HG03571 (cell line): ENCODE measurements around the gene CENPVL3.
"Not testable (repeated sequence)": the region's sequence is repeated elsewhere in the genome, so short reads cannot be mapped to it uniquely, and the experiment has no call there.

Experiments
- ATAC-seq: cut with Tn5 transposase; IDR thresholded peaks from one replicate; pipeline ENCODE4 v1.9.1; 2021; ENCODE audit not compliant: unreplicated experiment

CENPVL3 gene

DNA sequence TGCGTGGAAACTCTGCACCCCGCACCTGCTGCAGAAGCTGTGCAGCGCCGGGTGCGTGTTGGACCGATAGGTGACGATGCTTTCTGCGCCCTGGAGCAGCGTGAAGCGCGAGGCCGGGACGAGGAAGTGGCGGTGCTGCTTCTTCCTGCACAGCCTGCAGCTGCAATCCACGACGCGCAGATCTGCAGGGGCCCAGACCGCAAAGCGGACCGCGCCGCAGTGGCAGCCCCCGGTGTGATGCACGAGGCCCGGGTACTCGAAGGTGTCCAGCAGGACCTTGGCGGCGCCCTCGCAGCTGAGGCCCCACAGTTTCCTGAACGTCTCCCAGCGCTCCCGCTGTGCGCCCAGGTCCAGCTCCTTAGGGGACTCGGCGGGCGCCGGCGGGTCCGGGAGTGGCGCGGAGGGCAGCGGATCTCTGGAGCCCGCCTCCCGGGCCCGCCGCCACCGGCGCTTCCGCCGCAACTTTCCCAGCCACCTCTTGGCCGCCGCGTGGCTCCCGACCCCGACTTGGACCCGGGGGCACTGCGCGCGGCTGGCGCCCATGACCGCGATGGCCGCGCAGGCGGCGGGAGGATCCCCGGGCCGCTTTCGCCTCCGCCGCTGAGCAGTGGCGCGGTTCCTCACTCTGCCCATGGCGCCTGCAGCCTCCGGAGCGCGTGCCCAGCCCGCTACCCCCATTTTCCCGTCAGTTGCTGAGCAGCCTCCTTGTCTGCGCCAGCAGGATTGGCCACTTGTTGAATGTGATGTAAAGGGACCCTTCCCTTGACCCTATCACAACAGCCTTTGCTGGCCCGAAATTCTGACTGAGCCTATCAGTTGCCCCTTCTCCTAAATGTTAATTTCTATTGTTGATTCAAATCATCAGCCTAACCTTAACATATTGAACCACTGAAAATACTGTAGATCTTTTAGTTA lies at the start of gene CENPVL3:
TSS of gene CENPVL3 (minus strand) at position 672 of the 915 bp plus-strand sequence. CDS start at position 633, 39 bp downstream.
- not testable (repeated sequence) for ATAC-seq

DNA sequence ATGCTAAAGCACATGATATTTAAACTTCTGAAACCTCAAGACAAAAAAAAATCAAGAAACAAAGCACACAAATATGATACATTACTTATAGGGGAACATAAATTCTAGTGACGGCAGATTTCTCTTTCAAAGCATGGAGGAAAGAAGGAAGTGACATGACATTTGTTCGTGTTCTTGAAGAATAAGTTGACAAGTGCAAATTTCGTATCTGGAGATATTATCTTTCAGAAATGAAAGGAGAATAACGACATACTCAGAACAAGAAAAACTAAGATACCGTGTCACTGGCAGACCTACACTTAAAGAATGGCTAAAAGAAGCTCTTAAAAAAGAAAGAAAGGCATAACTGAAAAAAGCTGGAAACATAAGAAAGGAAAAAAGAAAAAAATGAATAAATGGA lies 47.3 kb upstream of the CENPVL3 start:
- ATAC-seq = no peak

DNA sequence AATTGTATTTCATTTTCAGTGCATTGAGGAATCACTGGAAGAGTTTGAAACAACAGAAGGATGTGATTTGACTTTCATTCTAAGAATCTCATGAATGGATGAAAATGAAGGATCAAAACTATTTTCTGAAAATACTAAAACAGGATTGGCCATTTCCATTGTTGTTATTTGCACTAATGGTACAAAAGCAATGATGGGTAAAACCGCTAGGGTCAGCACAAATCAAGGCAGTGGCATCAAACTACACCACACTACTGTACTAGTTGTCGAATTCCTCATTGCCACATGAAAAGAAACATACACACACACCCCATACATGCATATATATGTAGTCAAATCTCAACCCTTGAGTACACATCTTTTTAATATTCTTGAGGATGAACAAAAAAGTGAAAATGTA lies 24.7 kb upstream of the CENPVL3 start:
- ATAC-seq = no peak

DNA sequence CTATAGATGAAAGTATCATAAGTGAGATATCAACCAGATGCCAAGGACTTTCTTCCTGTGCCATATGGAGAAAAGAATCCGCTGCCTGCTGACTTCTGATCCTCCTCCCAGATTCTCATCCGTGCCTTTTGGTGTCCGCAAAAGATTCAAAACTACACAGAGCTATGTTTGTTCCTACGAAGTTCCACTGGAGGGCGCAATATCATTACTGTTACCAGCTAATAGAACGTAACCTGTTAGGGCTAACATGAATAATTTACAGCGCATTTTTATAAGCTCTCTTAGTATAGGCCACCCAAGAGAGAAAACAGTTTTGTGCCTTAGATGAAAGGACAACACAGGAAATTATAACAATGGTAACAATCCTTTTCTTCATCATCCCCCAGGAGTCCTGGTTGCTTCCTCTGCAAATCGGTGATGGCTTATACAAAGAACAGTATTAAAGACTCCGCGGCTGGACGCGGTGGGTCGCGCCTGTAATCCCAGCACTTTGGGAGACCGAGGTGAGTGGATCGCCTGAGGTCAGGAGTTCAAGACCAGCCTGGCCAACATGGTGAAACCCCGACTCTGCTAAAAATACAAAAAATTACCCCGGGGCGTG lies 22.8 kb upstream of the CENPVL3 start:
- ATAC-seq = no peak

DNA sequence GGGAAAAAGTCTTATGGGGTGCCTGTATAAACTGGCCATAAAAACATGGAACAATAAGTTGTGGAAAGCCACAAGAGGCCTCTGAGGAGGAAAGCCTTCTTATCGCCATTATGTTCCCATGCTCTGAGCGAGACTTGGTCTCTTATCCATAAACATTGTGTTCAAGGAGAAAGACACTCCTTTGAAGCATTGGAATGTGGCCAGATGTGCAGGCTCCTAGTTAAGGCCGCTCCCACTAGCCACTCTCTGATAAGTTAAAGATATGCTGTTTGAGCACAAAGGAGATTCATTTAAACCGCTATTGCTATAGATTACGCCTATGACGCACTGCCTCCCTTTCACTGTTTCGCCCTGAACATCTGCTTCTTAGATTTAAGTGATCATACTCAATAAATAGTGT lies 17.8 kb upstream of the CENPVL3 start:
- not testable (repeated sequence) for ATAC-seq

DNA sequence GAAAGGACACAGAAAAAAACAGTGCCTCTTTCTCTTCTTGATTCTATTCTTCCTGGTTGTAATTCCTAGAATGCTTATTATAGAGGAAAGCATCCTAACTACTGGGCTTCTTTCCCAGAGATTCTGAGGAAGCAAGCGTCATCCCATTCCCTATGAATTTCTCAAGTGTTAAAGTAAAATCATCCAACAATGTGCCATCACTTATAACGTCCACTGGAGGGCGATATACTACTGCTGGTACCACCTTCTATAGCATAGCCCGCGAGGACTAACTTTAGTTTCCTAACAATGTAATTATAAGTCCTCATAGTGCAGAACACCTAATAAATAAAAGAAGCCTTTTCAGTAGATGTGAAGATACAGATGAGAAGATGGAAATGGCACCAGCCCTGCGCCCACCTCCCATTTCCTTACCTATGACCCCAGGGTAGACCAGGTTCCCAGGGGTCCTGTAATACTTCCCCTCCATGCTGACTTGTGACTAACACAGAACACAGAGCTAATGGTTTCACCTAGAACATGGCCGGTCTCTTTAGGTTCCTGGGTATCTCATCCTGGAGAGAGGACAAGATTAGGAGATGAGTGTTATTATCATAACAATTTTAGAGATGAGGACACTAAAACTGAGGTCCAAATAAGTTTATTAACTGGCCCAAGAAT lies 4.2 kb downstream of the CENPVL3 start:
- ATAC-seq = no peak

DNA sequence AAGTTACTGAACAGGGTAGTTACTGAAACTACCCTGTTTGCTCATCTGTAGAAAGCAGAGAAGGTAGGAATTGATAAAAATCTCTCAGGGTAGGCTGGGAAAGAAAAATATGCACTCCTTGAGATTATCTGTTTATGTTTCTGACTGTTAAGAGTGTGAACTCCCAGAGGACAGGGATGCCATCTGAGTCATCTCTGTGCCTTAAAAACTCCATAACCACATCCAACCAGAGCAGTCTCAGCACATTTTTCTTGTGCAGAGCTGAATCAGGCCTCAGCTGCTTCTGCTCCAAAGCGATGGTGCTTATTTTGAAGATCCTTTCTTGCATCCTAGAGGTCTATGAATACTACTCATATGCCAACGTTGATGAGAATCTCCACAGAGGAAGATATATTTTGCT lies 9.9 kb downstream of the CENPVL3 start:
- no peak for ATAC-seq

DNA sequence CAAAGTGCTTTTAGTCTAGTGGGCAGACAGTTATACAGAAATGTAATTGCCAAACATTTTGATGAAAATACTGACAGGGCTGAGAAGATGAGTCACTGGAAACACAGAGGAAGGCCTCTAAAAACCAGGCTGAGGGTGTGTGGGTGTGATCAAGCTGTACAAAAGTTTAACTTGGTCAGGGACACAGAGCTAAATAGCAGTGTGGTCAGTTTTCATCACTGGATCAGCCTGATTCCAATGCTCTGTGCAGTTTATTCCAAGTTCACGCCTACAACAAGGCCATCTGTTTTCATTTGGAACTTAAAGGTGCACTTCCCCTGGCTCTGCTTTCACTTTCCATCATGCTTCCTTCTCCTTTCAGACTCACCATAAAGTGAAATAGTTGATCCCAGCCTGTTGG lies 10.6 kb downstream of the CENPVL3 start:
- no peak for ATAC-seq

DNA sequence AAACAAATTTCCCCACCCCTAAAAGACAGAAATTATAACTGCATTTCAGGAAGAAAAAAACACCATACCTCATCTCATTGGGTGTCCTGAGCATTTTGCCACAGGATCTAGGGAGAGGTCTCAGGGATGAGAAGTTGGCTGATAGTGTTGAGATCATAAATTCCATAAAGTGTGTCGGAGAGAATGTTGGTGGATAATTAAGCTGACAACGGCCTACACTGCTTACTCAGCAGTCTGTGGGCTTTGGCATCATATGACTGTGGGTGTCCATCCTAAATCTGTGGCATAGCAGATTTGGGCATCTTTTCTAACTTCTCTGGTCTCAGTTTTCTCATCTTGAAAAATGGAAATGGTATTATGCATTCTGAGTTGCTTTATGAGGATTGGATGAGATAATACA lies 12.3 kb downstream of the CENPVL3 start:
- no peak for ATAC-seq

DNA sequence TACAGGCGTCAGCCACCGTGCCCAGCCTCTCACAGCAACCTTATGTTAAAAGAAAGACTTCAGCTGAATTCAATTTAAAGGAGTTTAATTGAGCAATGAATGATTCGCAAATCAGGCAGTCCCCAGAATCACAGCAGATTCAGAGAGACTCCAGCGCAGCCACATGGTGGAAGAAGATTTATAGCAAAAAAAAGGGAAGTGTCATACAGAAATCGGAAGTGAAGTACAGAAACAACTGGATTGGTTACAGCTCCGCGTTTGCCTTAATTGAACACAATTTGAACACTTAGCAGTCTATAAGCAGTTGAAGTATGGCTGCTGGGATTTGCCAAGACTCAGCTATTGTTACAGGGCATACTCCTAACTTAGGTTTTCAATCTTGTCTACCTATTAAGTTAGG lies 19.8 kb downstream of the CENPVL3 start:
- ATAC-seq = no peak

DNA sequence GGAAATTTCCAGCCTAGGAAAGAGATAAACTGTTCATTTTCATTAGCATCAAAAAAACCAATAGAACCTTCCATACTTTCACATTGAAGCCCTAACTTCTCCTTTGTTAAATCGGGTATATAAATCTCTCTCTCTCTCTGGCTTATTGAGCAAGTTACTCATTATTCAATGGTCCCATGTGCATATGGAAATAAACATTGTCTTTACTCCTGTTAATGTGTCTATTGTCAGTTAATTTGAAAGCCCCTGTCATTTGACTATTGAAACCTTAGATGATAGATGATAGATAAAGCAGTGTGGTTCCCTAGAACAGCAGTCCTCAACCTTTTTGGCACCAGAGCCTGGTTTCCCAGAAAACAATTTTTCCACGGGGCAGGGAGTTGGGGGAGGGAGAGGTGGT lies 46.8 kb downstream of the CENPVL3 start:
- no peak for ATAC-seq

DNA sequence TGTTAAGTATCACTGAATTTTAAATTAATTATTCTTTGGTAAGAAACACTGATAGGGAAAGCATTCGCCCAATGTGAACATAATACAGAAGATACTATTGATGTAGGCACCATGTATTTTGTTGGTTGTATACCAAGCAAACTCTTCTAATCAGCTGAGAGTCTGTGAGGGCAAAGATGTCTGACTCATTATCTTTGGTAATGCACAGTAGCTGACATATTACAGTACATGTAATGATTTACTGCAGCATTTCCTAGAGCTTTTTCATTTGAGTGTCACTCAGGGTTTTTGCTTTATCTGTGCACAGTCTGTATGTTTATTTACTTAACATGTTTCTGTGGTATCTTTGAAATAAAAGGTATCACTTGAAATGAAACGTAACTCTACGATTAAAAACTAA lies 49.2 kb downstream of the CENPVL3 start:
- no peak for ATAC-seq

DNA sequence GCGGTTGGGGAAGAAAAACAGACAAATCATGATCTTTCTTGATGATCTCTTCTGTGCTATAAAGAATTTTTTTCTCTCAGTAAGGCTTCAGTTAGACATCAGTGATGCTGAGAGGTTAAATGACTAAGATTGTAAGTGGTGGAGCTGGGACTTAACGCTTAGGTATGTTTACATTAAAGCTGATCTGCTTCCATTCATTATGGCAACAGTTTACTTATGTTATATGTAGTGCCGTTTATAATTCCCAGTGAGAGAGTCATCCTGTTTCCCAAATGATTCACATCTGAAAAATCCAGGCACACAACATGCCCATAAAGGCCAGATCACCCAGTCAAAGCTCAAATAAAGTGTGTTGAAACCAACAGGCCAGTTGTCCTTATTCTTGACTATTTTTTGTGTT lies 50.1 kb downstream of the CENPVL3 start:
- ATAC-seq = no peak
